ENCODE results near the gene ERN1. TPM values are rescaled to one million over a fixed set of nuclear protein-coding genes. Genes with fewer than 3 reads are reported as not detected.

ERN1 gene
- total RNA-seq, 4 donors from 2014 or later = 17.2 to 30.0 (median 24.0) TPM

DNA sequence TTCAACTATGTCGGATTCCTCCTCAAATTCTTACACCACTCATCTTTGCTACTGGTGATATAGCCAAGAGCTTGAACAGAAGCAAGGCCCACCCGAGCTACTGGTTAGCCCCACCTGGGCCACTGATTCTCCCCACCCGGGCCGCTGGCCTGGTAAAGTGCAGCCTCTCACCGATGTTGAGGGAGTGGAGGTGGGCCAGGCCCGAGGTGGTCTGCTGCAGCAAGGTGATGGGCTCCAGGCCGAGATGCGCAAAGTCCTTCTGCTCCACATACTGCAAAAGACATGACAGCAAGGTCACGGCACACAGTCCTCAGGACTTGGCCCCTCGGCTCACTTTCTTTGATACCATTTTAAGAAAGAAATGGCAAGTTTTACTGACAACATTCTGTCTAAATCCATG lies 76.8 kb downstream of the ERN1 start:
- Histone ChIP-seq H3K4me1 (peaks cover 0 to 4% (median 2%) of the 10 kb centered on the region in 4 donors), H3K27ac (no peak overlapping the region), H3K9me3 (no peaks in the 10 kb centered on the region), H3K36me3 (peaks cover 0 to 89% (median 0%) of the 10 kb centered on the region in 3 donors), H3K4me3 (no peak overlapping the region), H3K27me3 (no peaks in the 10 kb centered on the region)
- DNase-seq = no peak
- TF ChIP-seq, protein P1, sequence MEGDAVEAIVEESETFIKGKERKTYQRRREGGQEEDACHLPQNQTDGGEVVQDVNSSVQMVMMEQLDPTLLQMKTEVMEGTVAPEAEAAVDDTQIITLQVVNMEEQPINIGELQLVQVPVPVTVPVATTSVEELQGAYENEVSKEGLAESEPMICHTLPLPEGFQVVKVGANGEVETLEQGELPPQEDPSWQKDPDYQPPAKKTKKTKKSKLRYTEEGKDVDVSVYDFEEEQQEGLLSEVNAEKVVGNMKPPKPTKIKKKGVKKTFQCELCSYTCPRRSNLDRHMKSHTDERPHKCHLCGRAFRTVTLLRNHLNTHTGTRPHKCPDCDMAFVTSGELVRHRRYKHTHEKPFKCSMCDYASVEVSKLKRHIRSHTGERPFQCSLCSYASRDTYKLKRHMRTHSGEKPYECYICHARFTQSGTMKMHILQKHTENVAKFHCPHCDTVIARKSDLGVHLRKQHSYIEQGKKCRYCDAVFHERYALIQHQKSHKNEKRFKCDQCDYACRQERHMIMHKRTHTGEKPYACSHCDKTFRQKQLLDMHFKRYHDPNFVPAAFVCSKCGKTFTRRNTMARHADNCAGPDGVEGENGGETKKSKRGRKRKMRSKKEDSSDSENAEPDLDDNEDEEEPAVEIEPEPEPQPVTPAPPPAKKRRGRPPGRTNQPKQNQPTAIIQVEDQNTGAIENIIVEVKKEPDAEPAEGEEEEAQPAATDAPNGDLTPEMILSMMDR (IDR thresholded peaks at IDR 0.05) = no peak
- TF ChIP-seq POLR2A (IDR thresholded peaks at IDR 0.05) = no peak

- Histone ChIP-seq H3K27ac (peak overlapping the region in 3 of 4 donors; percentile 25 to 66 (median 37)), H3K9me3 (no peaks in the 10 kb centered on the region), H3K4me3 (no peak overlapping the region), H3K36me3 (peaks cover 0 to 96% (median 0%) of the 10 kb centered on the region in 3 donors), H3K27me3 (no peaks in the 10 kb centered on the region), H3K4me1 (no peaks in the 10 kb centered on the region)
- TF ChIP-seq POLR2A (IDR thresholded peaks at IDR 0.05) = no peak
- TF ChIP-seq, protein P1 (IDR thresholded peaks at IDR 0.05) = no peak
- no peak for DNase-seq
Observed at GRCh38 chr17:64051153-64051552, 78.8 kb downstream of the ERN1 start.

DNA sequence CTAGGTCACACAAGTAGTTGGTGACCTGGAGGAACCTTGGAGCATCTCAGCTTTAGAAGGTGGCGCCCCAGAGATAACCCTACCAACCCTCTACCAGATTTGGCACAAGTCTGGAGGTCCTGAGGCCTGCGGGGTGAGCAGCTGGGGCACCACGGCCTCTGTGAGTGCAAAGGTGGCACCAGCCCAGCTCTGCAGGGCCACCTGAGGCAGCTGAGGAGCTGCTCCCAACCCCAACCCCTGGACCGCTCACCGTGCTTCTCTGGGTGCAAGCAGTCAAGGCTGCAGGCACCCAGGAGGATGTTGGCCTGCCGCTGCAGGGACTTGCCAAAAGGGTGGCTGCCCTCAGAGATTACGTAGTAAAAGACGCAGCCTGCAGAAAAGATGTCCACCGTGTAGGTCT lies 81.1 kb downstream of the ERN1 start:
- H3K9me3 ChIP-seq = no peaks in the 10 kb centered on the region
- H3K36me3 ChIP-seq = peaks cover 0 to 98% (median 0%) of the 10 kb centered on the region in 3 donors
- H3K4me3 ChIP-seq = no peak overlapping the region
- no peak overlapping the region for H3K27ac ChIP-seq
- TF ChIP-seq, protein P1 (IDR thresholded peaks at IDR 0.05) = no peak
- no peak for TF ChIP-seq POLR2A (IDR thresholded peaks at IDR 0.05)
- DNase-seq = no peak
- no peaks in the 10 kb centered on the region for H3K27me3 ChIP-seq
- no peaks in the 10 kb centered on the region for H3K4me1 ChIP-seq

GRCh38 chr17:64045176-64045575 lies 84.8 kb downstream of the ERN1 start:
- Histone ChIP-seq H3K9me3 (no peaks in the 10 kb centered on the region), H3K27ac (no peak overlapping the region), H3K4me1 (peaks cover 0 to 13% (median 0%) of the 10 kb centered on the region in 4 donors), H3K27me3 (no peaks in the 10 kb centered on the region), H3K4me3 (no peak overlapping the region), H3K36me3 (peaks cover 0 to 78% (median 0%) of the 10 kb centered on the region in 3 donors)
- TF ChIP-seq, protein P1 (IDR thresholded peaks at IDR 0.05) = no peak
- DNase-seq = no peak

- Histone ChIP-seq H3K4me3 (no peak overlapping the region), H3K9me3 (no peaks in the 10 kb centered on the region), H3K27ac (no peak overlapping the region), H3K4me1 (peaks cover 0 to 15% (median 0%) of the 10 kb centered on the region in 4 donors), H3K27me3 (no peaks in the 10 kb centered on the region), H3K36me3 (peaks cover 0 to 67% (median 0%) of the 10 kb centered on the region in 3 donors)
- no peak for DNase-seq
- TF ChIP-seq, protein P1 (IDR thresholded peaks at IDR 0.05) = no peak
- TF ChIP-seq POLR2A (IDR thresholded peaks at IDR 0.05) = no peak
Observed at GRCh38 chr17:64042700-64043485, 87.1 kb downstream of the ERN1 start.

All from Peyer's patch (tissue), 4 donors.